Colon (tissue), 2 donors: ENCODE results near the gene SDK1.
"Not testable (repeated sequence)": the region's sequence is repeated elsewhere in the genome, so short reads cannot be mapped to it uniquely, and the experiment has no call there.

ENCODE experiments used
- FAIRE-seq: peaks from 2 replicates; lab custom pipeline; 2012; peaks lifted over from hg19 to GRCh38; lab: Jason Lieb, UNC
- donor health status: control.
- donor health status: control.

SDK1 gene

DNA sequence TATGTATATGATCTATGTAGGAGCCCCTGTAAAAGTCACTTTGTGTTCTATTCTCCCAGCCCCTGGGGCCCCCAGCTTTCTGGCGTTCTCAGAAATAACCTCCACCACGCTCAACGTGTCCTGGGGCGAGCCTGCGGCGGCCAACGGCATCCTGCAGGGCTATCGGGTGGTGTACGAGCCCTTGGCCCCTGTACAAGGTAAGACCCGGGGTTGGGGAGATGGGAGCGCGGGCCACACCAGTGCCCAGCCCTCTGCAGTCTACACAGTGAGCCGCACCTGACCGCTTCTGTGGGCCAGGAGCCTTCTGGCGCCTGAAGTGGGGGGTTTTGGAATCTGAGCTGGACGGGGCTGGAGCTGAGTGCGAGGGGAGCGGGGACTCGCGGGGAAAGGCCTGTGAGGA, 908.9 kb downstream of the SDK1 start:
- FAIRE-seq: no peak

DNA sequence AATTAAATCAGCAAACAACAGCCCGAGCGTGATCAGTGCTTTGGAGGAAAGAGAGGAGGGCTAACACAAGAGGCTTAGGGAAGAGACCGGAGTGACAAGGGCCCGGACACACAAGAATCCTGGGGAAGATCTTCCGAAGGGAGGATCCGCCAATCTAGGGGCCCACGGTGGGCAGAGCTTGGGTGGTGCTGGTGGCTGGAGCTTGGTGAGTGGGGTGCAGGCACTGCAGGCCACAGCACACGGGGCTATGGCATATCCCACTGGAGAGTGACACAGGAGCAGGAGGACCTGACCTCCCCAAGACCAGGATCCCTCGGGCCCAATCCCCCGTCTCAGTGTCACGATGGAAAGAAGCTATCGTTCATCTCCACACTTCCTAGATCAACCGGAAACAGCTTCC, 909.8 kb downstream of the SDK1 start:
- no peak for FAIRE-seq

- FAIRE-seq: no peak
These were observed 910.2 kb downstream of the SDK1 start for GRCh38 chr7:4211261-4211660.

DNA sequence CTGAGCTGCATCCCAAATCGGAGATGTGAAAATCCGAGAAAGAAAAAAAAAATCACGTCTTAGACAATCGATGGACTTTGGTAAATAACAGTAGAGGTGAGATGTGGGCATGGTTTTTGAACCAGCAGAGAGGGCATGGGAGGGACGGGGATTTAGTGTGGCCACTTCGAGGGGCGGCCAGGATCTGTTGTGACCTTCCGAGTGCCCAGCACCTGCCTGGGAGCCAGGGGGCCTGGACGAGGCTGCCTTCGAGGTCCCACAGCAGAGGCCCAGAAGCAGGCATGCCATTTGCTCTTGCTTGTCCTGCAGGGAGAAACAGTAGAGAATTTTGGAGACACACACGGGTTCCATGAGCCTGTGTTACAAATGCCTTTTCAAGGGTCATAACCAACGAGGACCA, 911.3 kb downstream of the SDK1 start:
- no peak for FAIRE-seq

- FAIRE-seq: no peak
These were observed 913.5 kb downstream of the SDK1 start for GRCh38 chr7:4214291-4215155.

DNA sequence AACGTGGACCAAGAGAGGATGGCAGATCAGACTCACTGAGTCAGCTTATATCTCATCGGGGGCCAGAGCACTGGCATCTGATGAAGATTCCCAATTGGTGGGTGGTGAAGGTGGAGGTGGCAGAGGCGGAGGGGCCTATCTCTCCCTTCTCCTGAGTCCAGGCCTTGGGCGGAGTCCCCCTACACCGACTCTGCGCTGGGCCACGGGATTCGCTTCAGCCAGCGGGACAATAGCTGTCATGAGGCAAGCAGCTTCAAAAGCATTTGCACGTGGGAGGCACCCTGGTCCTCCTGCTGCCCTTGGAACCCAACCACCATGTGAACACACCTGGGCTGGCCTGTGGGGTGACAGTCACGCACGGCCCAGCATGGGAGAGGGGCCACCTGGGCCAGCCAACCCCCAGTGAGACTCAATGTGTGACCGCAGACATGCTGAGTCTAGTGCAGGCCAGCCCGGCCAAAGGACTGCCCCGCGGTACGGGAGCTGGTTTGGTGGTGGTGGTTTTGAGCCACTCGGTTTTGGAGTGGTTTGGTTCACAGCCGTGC, 914.2 kb downstream of the SDK1 start:
- no peak for FAIRE-seq

GRCh38 chr7:4216016-4216415, 915.0 kb downstream of the SDK1 start:
- no peak for FAIRE-seq

GRCh38 chr7:4217126-4217660, 916.1 kb downstream of the SDK1 start:
- FAIRE-seq: not testable (repeated sequence)

DNA sequence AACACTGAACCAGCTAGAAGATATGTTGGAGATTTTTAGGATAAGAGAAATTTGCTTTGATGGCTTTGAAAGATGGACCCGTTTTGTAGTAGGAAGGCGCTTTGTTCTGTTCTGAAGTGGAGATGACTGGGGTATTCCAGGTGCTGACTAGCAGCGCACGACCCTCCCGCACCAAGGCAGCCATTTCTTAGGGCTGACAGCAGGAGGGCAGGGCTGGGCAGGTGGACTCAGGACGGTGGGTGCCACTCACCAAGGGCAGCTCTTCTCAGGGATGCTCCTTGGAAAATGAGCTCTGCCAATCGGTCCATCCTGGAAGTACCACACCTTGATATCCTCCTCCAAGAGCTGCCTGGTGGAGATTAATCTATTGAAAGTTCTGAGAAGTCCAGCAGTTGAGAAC, 917.4 kb downstream of the SDK1 start:
- FAIRE-seq: no peak

- FAIRE-seq: no peak
These were observed 919.0 kb downstream of the SDK1 start for GRCh38 chr7:4220011-4220410.

GRCh38 chr7:4221043-4221442, 920.0 kb downstream of the SDK1 start:
- no peak for FAIRE-seq

DNA sequence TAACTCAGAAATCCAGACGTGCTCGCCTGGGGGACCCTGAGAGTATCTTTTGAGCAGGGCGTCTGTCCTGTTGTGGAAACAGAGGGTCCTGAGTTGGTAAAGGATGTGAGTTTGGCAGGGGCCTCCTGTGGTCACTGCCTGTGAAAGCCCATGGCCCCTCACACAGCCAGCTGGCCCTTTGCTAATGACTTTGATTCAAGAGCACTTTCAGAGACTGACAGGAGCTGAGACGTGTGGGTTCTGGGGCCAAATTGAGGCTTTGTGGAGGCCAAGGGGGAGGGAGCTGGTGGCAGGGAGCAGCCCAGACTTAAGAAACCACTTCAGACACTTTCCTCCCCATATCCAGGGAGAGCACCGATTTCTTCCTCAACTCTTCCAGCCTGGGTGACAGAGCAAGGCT, 921.6 kb downstream of the SDK1 start:
- no peak for FAIRE-seq

- no peak for FAIRE-seq
These were observed 924.3 kb downstream of the SDK1 start for GRCh38 chr7:4225361-4225771.

GRCh38 chr7:4225881-4226523, 925.0 kb downstream of the SDK1 start:
- no peak for FAIRE-seq

DNA sequence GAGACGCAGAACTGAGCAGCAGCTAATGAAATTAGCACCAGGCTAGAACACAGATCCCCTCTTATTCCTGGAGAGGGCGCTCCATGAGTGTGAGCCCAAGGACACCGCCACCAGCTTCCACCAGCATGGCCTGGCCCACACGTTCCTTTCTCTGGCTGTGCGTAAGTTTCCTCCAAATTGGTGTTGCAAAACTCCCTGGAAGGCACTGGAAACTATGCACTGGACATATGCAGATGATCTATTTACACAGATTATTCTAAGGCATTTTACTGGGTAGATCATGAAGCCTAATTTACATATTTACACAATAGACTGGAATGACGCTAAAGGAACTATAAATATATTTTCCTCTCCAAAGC, 925.5 kb downstream of the SDK1 start:
- FAIRE-seq: no peak

GRCh38 chr7:4227105-4228010, 926.3 kb downstream of the SDK1 start:
- no peak for FAIRE-seq

- no peak for FAIRE-seq
These were observed 929.3 kb downstream of the SDK1 start for GRCh38 chr7:4230352-4230751.

DNA sequence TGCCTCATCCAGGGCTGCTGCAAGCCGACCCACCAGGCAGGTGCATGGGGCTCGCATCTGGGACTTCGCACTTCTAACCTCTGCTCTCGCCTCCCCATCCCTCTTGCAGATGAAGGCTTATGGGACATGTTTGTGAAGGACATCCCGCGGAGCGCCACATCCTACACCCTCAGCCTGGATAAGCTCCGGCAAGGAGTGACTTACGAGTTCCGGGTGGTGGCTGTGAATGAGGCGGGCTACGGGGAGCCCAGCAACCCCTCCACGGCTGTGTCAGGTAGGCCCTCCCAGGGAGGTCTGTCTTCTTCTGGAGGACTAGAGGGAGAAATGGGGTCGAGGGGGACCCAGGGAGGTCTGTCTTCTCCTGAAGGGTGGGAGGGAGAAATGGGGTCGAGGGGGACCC, 932.1 kb downstream of the SDK1 start:
- FAIRE-seq: no peak

GRCh38 chr7:4233621-4234497, 932.8 kb downstream of the SDK1 start:
- no peak for FAIRE-seq

- FAIRE-seq: no peak
These were observed 933.4 kb downstream of the SDK1 start for GRCh38 chr7:4234498-4234855.

GRCh38 chr7:4234886-4235285, 933.8 kb downstream of the SDK1 start:
- no peak for FAIRE-seq
